Inflammatory macrophage treated with lipopolysaccharide for 1 hour (primary cell): ENCODE data around the gene ZNHIT3.
"Not testable (repeated sequence)": the region's sequence is repeated elsewhere in the genome, so short reads cannot be mapped to it uniquely, and the experiment has no call there.

ENCODE experiments used
- DNase-seq, 2 donors: peaks; one replicate each; pipeline ENCODE4 v3.0.0-alpha.2; 2020 to 2022

Gene ZNHIT3

GRCh38 chr17:36486204-36487194, at the start of gene ZNHIT3:
ZNHIT3 (plus strand) TSS chr17:36486681; CDS start chr17:36486700, 19 bp downstream.
- peak; percentile 88 to 94 for DNase-seq

- not testable (repeated sequence) for DNase-seq
Observed at GRCh38 chr17:36441792-36442191, 44.7 kb upstream of the ZNHIT3 start.

- DNase-seq: no peak
Observed at GRCh38 chr17:36443777-36444176, 42.7 kb upstream of the ZNHIT3 start.

- not testable (repeated sequence) for DNase-seq
Observed at GRCh38 chr17:36449997-36450396, 36.5 kb upstream of the ZNHIT3 start.

GRCh38 chr17:36452888-36453287, 33.6 kb upstream of the ZNHIT3 start:
- DNase-seq: not testable (repeated sequence)

- not testable (repeated sequence) for DNase-seq
Observed at GRCh38 chr17:36457701-36458100, 28.8 kb upstream of the ZNHIT3 start.

GRCh38 chr17:36459045-36459444, 27.4 kb upstream of the ZNHIT3 start:
- no peak for DNase-seq

GRCh38 chr17:36459601-36460000, 26.9 kb upstream of the ZNHIT3 start:
- DNase-seq: no peak

- DNase-seq: no peak
Observed at GRCh38 chr17:36460265-36460937, 26.1 kb upstream of the ZNHIT3 start.

GRCh38 chr17:36461330-36462110, 25.0 kb upstream of the ZNHIT3 start:
- no peak for DNase-seq

- DNase-seq: peak; percentile 49 to 63
Observed at GRCh38 chr17:36463916-36464764, 22.3 kb upstream of the ZNHIT3 start.

- DNase-seq: no peak
Observed at GRCh38 chr17:36464765-36465088, 21.8 kb upstream of the ZNHIT3 start.

GRCh38 chr17:36468903-36469635, 17.4 kb upstream of the ZNHIT3 start:
- no peak for DNase-seq

- no peak for DNase-seq
Observed at GRCh38 chr17:36469733-36470132, 16.7 kb upstream of the ZNHIT3 start.

- no peak for DNase-seq
Observed at GRCh38 chr17:36470499-36470898, 16.0 kb upstream of the ZNHIT3 start.

- DNase-seq: no peak
Observed at GRCh38 chr17:36474571-36474970, 11.9 kb upstream of the ZNHIT3 start.

- DNase-seq: no peak
Observed at GRCh38 chr17:36475346-36475970, 11.0 kb upstream of the ZNHIT3 start.

GRCh38 chr17:36481829-36482228, 4.7 kb upstream of the ZNHIT3 start:
- DNase-seq: no peak

GRCh38 chr17:36482611-36483504, 3.6 kb upstream of the ZNHIT3 start:
- peak; percentile 65 to 90 for DNase-seq

GRCh38 chr17:36484021-36484420, 2.5 kb upstream of the ZNHIT3 start:
- DNase-seq: not testable (repeated sequence)
